HG03460 (cell line): ENCODE data around the gene B3GAT1.

Source experiments
- ATAC-seq: cut with Tn5 transposase; IDR thresholded peaks from one replicate; pipeline ENCODE4 v1.9.1; 2021; ENCODE audit not compliant: unreplicated experiment

The B3GAT1 gene

GRCh38 chr11:134393638-134394037 is 18.4 kb downstream of the B3GAT1 start:
- no peak for ATAC-seq

GRCh38 chr11:134392953-134393615 is 19.0 kb downstream of the B3GAT1 start:
- ATAC-seq: no peak

GRCh38 chr11:134391656-134392055 is 20.4 kb downstream of the B3GAT1 start:
- no peak for ATAC-seq

- ATAC-seq: no peak
Measured at GRCh38 chr11:134390706-134391569, 21.1 kb downstream of the B3GAT1 start.

- ATAC-seq: no peak
Measured at GRCh38 chr11:134389464-134390180, 22.4 kb downstream of the B3GAT1 start.

GRCh38 chr11:134388590-134388989 is 23.5 kb downstream of the B3GAT1 start:
- ATAC-seq: no peak

GRCh38 chr11:134387501-134387900 is 24.5 kb downstream of the B3GAT1 start:
- no peak for ATAC-seq

GRCh38 chr11:134386945-134387344 is 25.1 kb downstream of the B3GAT1 start:
- ATAC-seq: no peak

- no peak for ATAC-seq
Measured at GRCh38 chr11:134385774-134386565, 26.1 kb downstream of the B3GAT1 start.

GRCh38 chr11:134385171-134385570 is 26.9 kb downstream of the B3GAT1 start:
- ATAC-seq: no peak

GRCh38 chr11:134384406-134384805 is 27.6 kb downstream of the B3GAT1 start:
- ATAC-seq: no peak

GRCh38 chr11:134383576-134384221 is 28.3 kb downstream of the B3GAT1 start:
- no peak for ATAC-seq

GRCh38 chr11:134382830-134383229 is 29.2 kb downstream of the B3GAT1 start:
- no peak for ATAC-seq

- ATAC-seq: no peak
Measured at GRCh38 chr11:134382257-134382656, 29.8 kb downstream of the B3GAT1 start.

- ATAC-seq: no peak
Measured at GRCh38 chr11:134380785-134381184, 31.3 kb downstream of the B3GAT1 start.

- ATAC-seq: no peak
Measured at GRCh38 chr11:134380229-134380628, 31.8 kb downstream of the B3GAT1 start.

GRCh38 chr11:134379241-134379640 is 32.8 kb downstream of the B3GAT1 start:
- ATAC-seq: no peak

- no peak for ATAC-seq
Measured at GRCh38 chr11:134377876-134378275, 34.2 kb downstream of the B3GAT1 start.

- no peak for ATAC-seq
Measured at GRCh38 chr11:134376150-134376921, 35.7 kb downstream of the B3GAT1 start.
